ENCODE data around the gene FAM83E. TPM values are rescaled to one million over a fixed set of nuclear protein-coding genes. Genes with fewer than 3 reads are reported as not detected.

The FAM83E gene
- polyA plus RNA-seq, 1 experiment = not detected

- ChIA-PET POLR2A (interaction anchor here (0.5 to 1.5 kb wide), 3 partner anchors 12 to 46 kb away, joined by 3 read pairs; no protein-coding TSS in a partner anchor), CTCF (interaction anchor here (1.0 kb wide), 1 partner anchor 25 kb away, joined by 3 read pairs; no protein-coding TSS in a partner anchor)
- Histone ChIP-seq H3K4me3 (ENCODE audit: low read depth, low read length) (no peak overlapping the region), H3K27ac (ENCODE audit: low read depth, low read length) (no peak overlapping the region), H3K27me3 (ENCODE audit: control insufficient read depth, insufficient read depth, low read length) (no peaks in the 10 kb centered on the region), H3K9me3 (ENCODE audit: control insufficient read depth, insufficient read depth, low read length) (no peaks in the 10 kb centered on the region; the same call in 1 of the 2 replicates)
- no peak for TF ChIP-seq CTCF (IDR thresholded peaks at IDR 0.05; ENCODE audit: low read depth, low read length)
- DNase-seq (ENCODE audit: low read depth, low spot score) = no peak
Measured at GRCh38 chr19:48613852-48614435, 932 bp downstream of the FAM83E start.

DNA sequence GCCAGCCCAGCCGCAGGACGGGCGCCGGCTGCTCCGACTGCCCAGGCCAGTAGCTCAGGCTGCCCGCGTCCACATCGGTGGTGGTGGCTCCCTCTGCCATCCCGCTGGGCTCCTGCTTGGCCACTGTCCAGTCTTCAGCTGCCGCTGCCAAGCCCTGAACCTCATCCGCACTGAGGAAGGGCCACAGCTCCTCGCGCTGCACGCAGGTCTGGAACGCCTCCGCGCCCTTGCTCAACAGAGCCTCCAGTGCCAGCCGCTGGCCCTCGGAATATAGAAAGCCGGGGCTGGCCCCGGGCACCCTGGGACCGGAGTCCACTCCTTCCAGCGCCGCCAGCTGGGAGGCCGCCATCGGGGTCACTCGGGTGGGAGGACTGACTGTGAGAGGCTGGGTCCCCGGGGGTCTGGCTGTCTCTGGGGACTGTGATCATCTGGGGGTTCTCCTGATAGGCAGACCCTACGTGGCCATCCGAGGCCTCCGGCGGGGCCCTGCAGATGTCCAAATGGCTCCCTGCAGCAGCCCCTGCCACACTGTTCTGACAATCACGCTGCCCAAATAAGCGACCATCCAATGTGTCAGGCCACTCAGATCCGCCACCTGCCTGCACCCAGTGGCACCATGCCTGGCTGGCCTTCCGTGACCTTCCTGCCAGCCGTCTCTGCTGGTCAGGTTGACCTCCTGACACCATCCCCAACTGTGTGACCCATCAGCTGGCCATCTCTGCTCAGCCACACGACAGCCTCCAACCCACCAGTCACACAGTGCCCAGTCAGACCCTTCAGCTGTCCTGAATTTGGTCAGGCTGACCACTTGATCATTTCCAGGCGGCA lies 1.6 kb downstream of the FAM83E start:
- no peak for DNase-seq (ENCODE audit: low read depth, low spot score)
- ChIA-PET CTCF (interaction anchor here (1.0 kb wide), 1 partner anchor 25 kb away, joined by 3 read pairs; no protein-coding TSS in a partner anchor), POLR2A (interaction anchor here (0.6 to 1.5 kb wide), 3 partner anchors 9 to 45 kb away, joined by 3 to 7 read pairs (median 3); no protein-coding TSS in a partner anchor)
- H3K4me3 ChIP-seq (ENCODE audit: low read depth, low read length) = no peak overlapping the region
- H3K27me3 ChIP-seq (ENCODE audit: control insufficient read depth, insufficient read depth, low read length) = no peaks in the 10 kb centered on the region
- H3K27ac ChIP-seq (ENCODE audit: low read depth, low read length) = no peak overlapping the region
- H3K9me3 ChIP-seq (ENCODE audit: control insufficient read depth, insufficient read depth, low read length) = no peaks in the 10 kb centered on the region; the same call in 1 of the 2 replicates
- no peak for TF ChIP-seq CTCF (IDR thresholded peaks at IDR 0.05; ENCODE audit: low read depth, low read length)

GRCh38 chr19:48611872-48612271 lies 3.0 kb downstream of the FAM83E start:
- H3K4me3 ChIP-seq (ENCODE audit: low read depth, low read length) = no peak overlapping the region
- H3K9me3 ChIP-seq (ENCODE audit: control insufficient read depth, insufficient read depth, low read length) = no peaks in the 10 kb centered on the region; the same call in 1 of the 2 replicates
- no peak for TF ChIP-seq CTCF (IDR thresholded peaks at IDR 0.05; ENCODE audit: low read depth, low read length)
- DNase-seq (ENCODE audit: low read depth, low spot score) = no peak
- H3K27me3 ChIP-seq (ENCODE audit: control insufficient read depth, insufficient read depth, low read length) = no peaks in the 10 kb centered on the region
- CTCF ChIA-PET = no interaction called here
- POLR2A ChIA-PET = no interaction called here
- no peak overlapping the region for H3K27ac ChIP-seq (ENCODE audit: low read depth, low read length)

DNA sequence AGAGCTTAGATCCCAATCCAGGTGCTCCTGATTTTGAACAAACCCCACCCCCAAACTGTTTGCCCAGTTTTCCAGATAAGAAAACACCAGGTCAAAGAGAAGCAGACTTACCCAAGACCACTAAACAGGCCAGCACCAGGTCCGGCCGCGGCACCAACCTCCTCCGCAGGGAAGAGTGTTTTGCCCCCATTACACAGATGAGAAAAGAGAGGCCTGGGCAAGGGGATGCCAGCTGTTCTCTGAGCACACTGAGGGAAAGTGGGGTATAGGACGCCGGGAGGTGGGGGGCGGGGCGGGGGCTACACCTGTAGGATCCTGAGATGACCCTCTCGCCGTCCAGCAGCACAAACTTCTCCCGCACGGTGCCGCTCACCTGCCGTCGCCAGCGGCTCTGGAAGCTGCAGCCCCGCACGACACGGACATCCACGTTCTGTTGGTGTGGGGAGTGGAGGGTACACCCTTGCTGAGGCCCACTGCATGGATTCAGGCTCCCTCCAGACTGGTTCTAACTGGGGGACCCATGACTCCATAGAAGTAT lies 5.2 kb downstream of the FAM83E start:
- no peak for TF ChIP-seq CTCF (IDR thresholded peaks at IDR 0.05; ENCODE audit: low read depth, low read length)
- ChIA-PET CTCF (interaction anchor here (1.0 to 2.9 kb wide), 9 partner anchors 8 to 218 kb away, joined by 3 to 14 read pairs (median 5); partner anchors contain the start of genes KDELR1, RPL18 and SPHK2), POLR2A (interaction anchor here (0.7 to 3.7 kb wide), 2 partner anchors 9 to 117 kb away, joined by 15 to 25 read pairs; partner anchors contain the start of genes RPL18 and SPHK2)
- Histone ChIP-seq H3K9me3 (ENCODE audit: control insufficient read depth, insufficient read depth, low read length) (no peaks in the 10 kb centered on the region; the same call in 1 of the 2 replicates), H3K27ac (ENCODE audit: low read depth, low read length) (no peak overlapping the region), H3K4me3 (ENCODE audit: low read depth, low read length) (no peak overlapping the region), H3K27me3 (ENCODE audit: control insufficient read depth, insufficient read depth, low read length) (no peaks in the 10 kb centered on the region)
- no peak for DNase-seq (ENCODE audit: low read depth, low spot score)

Measured in AG04450 (cell line).